Forelimb muscle (tissue), 1 donor: ENCODE data around the gene NSMF. TPM values are rescaled to one million over a fixed set of nuclear protein-coding genes. Genes with fewer than 3 reads are reported as not detected.

Experiments
- DNase-seq: peaks from one replicate; pipeline ENCODE4 v3.0.0-alpha.2; 2013; ENCODE audit warnings: low read depth
- polyA plus RNA-seq: library from polyadenylated mRNA; unstranded; fragments of 120-200 nt; gene quantifications from one replicate; pipeline ENCODE4 v1.2.1, GENCODE V29; 2013; ENCODE audit not compliant: insufficient read length

NSMF gene
- polyA plus RNA-seq, 1 donor: 16.9 TPM

DNA sequence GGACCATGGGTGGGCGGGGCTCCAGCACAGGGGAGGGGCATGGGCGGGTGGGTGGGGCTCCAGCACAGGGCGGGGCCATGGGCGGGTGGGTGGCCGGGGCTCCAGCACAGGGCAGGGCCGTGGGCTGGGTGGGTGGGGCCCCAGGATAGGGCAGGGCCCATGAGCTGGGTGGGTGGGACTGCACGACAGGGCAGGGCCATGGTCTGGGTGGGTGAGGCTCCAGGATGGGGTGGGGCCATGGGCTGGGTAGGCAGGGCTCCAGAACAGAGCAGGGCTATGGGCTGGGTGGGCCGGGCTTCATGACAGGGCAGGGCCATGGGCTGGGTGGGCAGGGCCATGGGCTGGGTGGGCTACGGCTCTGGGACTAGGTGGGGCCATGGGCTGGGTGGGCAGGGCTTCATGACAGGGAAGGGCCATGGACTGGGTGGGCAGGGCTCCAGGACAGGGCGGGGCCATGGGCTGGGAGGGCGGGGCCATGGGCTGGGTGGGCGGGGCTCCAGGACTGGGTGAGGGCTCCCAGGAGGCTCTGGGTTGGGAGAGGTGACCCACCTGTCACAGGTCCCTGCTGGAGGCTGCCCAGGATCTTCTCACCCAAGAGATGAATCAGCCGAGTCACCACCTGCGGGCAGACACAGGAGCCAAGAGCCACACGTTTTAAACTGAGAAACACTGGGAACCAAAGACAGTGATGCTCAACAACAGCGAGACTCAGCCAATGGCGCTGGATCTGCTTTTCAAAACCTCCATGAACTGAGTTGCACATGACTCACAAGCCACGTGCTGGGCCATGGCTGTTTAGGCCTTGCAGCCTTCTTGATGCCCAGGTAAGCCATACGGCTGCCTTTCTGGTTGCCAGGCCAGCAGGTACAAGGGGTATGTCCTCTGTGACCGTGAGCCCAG is 33.6 kb upstream of the NSMF start:
- no peak for DNase-seq

DNA sequence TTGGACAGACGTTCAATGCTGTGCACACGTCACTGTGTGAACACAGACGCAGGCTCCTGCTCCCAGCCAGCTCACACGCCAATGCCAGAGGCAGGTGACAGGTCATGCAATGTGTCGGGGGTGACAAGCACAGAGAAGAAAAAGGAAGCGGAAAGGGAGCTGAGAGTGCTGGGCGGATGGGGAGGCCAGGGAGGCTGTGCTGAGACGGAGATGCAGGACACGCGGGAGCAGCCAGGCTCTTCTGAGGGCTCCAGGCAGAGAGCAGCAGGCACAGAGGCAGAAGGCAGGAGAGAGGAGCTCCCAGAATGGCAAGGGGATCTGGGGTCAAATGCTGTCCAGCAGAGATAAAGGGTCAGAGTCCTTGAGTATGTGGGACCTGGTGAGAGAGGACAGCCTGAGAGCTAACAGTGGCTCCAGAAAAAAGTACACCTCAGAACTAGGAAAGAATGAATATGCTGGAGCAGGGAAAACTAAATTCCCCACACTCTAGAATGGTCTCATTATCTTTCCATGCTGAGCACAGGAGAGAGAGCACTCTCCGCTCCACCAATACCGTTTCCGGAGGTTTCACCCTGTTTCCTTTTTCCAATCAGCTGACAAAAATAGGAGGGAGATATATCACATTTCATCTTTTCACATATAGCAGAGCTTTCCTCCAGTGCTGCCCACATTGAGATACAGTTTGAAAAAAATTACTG is 32.8 kb upstream of the NSMF start:
- no peak for DNase-seq

DNA sequence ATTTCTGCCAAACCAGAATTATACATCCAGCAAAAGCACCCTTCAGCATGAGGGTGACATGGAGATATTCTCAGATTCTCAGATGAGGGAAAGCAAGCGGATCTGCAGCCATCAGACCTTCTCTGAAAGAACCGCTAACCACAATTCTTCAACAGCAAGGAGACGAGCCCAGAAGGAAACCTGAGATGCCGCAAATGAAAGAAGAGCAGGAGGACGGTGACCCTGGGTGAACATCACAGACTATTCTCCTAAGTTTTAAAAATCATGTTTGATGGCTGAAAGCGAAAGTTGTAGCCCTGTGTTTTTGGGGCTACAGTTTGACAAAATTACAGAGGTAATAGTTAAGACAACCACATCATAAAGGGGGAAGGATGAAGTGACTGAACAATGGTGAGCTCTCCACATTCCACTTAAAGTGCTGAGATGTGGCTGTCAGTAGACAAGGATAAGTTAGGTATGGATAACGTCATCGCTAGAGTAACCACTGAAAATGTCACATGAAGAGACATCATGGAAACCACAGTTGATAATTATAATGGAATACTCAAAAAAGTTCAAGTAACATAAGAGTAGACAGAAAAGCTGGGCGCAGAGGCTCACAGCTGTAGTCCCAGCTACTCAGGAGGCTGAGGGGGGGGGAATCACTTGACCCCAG is 31.5 kb upstream of the NSMF start:
- DNase-seq: no peak

DNA sequence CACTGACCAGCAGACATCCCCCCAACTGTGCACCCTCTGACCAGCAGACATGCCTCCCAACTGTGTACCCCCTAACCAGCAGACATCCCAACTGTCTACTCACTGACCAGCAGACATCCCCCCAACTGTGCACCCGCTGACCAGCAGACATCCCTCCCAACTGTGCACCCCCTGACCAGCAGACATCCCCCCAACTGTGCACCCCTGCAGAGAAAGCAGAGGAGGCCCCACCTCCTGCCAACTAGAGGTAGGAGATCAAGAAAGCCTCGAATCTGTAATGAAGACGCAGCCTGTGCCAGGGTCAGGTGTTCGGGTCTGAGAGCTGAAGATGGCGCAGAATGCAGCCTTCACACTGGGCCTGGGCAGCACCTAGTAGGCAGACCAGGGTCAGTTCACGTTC is 29.8 kb upstream of the NSMF start:
- DNase-seq: no peak

DNA sequence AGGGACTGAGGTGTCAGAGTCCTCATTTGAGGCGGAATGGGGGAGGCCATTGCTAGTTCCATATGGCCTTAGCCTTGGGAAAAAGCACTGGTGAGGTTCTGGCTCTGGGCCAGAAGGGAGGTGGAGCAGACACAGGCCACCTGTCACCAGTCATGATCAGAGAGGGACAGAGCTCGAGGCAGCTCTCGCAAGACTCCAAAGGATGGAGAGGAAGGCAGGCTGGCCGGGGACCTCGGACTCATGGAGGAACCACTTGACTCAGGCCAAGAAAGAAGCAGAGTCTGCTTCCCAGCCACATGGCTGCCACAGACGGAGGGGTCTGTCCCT is 29.2 kb upstream of the NSMF start:
- no peak for DNase-seq

DNA sequence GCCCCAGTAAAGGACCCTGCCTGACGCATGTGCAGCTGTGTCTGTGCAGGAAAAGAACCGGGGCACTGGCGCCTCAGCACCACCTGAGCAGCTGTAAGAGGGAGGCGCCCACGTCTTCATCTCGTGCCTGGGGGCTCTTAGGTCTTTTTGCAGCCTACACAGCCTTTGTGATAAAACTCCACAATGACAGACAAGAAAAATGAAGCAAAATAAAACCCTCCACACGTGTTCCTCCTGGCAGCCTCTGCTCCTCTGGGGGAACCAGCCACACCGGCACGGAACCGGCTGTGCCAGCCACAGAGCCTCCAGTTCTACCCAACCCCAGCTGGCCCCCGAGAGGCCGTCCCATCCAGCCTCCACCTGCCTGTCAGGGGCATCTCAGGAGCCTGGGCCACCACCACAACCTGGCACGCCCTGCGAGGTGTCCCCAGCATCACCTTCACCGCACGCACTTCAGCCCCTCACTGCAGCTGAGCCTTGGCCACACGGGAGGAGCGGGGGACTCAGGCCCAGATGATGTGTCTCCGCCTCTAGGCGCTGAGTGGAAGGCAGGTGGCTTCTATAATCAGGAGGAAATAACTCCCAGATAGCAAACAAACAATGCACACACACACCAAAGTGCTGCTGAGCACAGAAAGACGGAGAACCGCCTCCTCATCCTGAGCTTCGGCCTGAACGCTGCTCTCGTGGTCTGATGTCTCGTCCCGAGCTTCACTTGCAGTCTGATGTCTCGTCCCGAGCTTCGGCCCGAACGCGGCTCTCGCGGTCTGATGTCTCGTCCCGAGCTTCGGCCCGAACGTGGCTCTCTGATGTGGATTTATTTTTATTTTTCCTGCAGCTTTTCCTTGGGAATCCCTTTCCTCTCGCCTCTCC is 28.6 kb upstream of the NSMF start:
- DNase-seq: no peak

DNA sequence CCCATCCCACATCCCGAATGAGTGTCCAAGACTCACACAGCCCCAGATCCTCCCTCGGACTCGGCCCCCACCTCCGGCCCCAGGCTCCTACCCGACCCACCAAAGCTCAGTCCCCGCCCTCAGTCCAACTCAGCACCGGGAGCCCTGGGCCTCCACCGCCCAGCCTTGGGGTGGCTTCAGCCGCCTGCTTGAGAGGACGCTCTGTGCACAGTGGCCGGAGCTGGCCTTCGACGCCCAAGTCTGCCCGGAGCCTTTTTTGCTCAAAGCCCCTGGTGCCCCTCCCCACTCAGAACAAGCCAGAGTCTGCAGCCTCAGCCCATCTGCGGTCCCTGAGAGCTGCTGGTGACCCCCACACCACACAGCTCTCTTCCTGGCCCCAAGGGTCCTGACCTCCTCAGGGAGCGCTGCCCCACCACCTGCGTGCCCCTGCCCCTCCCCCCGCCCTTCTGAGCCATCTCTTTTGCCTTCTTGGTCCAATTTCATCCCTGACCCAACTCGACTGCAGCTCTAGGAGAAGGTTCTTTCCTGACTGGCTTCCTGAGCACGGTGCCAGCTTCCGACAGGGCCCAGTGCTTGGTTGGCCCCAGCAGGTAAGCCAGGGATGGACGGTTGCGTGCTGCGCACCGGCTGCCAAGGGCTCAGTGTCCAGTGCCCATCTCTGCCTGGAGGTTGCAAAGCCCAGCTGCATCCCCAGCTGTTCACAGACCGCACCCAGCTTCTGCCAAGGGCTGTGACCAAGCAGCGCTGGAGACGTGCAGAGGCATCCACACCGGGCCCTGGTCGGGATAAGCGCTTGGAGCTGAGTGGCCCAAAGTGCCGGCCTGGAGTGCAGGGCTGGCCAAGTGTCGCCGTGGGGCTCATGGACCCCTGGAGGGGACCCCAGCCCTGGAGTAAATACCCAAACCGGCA is 27.7 kb upstream of the NSMF start:
- DNase-seq: no peak

DNA sequence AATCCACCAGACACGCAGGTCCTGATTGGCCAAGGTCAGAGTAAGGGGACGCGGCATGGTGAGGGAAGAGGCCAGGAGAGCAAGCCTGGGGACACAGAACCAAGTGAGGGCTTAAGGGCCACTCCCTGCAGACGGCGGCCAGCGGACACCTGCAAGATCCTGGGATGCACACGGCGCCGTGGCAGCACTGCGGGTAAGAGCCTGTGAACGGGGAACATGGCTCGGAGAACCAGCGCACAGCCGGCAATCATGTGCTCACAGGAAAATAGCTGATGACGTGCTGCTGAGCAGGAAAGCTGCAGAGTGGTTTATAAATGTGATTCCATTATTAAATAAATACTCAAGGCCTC is 27.0 kb upstream of the NSMF start:
- DNase-seq: no peak

DNA sequence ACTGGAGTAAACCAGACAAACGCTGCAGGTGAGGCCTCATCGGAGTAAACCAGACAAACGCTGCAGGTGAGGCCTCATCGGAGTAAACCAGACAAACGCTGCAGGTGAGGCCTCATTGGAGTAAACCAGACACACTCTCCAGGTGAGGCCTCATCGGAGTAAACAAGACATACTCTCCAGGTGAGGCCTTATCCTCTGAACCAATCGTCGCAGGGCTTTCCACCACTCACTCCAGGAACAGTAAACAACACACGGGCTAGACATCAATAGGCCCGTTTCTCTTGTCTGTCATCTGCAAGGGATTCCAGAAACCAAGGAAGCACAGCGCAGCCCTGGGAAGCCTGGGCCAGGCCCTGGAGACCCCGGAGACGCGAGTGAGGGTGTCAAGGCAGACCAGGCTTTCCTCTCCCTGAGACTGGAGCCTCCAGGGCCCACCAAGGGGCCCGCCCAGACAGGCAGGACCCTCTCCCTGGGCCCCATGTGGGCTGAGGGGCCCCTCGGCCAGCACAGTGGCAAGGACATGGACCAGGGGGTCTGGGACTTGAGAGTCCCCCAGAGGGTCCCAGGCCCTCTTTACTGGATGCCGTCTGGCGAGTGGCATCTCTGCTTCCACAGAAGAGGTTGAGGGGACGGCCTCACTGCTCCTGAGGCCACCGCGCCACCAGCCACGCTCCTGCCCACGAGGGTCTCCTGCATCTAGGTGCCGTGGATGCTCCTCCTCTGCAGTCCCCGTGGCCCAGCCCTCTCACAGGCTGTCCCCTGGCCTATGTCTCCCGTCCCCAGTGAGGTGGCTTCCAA is 26.4 kb upstream of the NSMF start:
- DNase-seq: no peak

DNA sequence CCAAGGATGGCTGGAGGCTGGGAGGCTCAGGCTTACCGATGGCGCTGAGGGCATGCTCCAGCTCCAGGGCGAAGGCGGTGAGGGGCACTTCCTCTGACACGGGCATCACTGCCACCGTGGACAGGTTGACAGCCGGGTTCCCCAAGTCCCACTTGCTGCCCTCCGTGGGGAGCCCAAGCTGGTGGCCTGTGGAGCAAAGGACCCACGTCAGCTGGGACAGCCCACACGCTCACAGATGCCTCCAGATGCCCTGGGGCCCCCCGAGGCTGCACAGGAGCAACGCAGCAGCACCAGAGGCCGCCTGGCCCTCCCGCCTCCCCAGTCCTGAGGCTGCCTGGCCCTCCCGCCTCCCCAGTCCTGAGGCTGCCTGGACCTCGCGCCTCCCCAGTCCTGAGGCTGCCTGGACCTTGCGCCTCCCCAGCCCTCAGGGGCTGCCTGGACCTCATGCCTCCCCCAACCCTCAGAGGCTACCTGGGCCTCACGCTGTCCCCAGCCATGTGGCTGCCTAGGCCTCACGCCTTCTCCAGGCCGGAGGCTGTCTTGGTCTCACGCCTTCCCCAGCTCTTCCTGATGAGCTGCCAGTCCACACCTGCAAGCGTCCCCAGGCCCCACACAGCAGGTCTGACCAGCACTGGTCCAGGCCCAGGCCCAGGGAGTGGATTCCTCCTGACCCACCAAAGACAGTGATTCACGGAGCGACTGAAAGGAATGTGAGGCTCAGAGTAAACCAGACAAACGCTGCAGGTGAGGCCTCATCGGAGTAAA is 25.6 kb upstream of the NSMF start:
- no peak for DNase-seq

DNA sequence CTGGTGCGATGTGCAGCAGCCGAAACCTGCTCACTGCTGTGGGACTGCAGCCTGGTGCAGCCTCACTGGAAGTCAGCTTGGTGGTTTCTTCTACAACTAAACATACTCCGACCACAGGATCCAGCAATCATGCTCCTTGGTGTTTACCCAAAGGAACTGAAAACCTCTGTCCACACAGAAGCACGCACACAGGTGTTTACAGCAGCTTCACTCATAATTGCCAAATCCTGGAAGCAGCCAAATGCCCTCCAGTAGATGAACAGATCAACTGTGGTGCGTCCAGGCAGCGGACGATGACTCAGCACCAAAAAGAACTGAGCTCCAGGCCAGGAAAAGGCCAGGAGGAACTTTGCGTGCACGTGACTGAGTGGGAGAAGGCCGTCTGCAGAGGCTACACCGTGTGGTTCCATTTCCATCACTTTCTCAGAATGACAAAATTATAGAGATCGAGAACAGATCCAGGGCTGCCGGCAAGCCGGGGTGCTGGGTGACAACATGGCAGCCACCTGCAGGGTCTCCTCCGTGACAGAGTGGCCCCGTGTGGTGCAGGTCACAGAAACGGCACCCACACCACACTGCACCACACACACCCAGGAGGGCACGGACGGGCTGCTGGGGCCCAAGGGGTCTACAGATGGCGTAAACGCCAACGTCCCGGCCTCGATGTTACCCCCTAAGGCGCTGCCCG is 23.1 kb upstream of the NSMF start:
- DNase-seq: no peak

DNA sequence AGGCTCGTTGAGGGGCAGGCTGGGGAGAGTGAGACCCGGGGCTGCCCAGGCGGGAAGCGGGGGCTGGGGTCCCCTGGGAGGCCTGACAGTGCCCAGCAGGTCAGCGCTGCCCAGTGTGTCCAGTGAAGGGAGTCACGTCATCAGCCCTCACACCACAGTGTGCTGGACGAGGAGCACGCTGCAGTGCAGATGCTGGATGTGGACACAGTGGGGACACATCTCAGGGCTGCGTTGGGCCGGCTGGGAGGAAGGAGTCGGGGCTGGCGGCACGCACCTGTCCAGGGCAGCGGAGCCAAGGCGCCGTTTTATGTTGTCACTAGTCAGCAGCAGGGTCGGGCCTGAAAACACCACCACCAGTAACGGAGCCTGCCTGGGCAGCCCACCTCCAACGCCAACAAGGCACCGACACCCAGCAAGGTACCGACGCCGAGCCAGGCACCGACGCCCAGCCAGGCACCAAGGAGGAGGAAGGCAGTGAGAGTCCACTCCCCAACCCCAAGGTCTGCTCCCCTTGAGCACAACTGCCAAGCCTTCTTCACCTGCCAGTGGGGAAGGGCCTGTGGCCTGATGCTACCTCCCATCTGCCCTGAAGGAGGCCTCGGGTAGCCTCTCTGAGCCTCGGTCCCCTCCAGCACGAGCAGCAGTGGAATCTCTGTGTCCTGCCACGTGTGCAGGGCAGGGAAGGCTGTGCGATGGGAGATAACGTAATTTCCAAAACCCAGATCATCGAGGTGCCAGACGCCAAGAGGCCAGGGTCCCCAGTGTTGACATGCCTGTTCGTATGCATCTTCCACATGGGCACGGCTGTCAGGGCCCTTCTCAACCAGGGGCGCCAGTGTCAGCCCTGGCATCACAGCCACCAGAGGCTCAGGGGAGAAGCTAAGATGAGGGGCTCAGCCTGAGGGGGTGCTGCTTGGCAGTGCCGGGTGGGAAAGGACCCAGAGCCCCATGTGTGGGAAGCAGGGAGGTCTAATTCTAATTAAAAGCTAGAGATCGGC is 21.9 kb upstream of the NSMF start:
- DNase-seq: no peak

DNA sequence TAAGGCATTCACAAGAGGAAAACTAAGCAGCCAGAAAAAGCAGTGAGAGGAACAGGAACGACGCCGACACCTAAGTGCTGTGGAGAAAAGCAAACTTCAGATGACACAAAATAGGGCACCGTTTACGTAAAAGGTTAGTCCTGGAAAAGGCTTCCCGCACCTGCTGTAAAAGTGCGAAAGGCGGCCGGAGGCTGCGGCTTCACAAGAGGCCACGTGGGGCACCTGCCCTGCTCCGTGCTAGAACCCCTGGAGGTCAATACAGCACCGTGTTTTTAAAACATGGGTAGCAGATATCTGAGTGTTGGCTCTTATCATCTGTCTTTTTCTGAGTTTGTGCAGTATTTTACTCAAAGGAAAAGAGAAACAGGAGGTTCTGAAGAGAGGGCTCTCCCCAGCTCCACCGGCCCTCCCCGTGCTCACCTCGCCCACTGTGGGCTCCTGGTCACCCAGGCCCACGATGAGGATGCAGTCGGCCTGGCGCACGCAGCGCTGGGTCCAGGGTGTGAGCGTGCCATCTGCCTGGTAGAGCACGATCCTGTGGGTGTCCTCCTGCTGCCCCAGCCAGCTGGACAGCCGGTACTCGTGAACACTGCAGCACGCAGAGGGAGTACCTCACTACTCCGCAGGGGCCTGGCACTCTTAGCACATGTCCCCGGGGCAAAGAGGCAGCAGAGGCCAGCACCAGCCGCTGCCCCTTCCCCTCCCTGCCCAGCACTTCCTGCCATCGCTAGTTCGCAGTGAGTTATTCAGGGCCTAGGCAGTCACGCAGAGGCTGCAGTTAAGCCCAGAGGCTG is 21.0 kb upstream of the NSMF start:
- DNase-seq: no peak

DNA sequence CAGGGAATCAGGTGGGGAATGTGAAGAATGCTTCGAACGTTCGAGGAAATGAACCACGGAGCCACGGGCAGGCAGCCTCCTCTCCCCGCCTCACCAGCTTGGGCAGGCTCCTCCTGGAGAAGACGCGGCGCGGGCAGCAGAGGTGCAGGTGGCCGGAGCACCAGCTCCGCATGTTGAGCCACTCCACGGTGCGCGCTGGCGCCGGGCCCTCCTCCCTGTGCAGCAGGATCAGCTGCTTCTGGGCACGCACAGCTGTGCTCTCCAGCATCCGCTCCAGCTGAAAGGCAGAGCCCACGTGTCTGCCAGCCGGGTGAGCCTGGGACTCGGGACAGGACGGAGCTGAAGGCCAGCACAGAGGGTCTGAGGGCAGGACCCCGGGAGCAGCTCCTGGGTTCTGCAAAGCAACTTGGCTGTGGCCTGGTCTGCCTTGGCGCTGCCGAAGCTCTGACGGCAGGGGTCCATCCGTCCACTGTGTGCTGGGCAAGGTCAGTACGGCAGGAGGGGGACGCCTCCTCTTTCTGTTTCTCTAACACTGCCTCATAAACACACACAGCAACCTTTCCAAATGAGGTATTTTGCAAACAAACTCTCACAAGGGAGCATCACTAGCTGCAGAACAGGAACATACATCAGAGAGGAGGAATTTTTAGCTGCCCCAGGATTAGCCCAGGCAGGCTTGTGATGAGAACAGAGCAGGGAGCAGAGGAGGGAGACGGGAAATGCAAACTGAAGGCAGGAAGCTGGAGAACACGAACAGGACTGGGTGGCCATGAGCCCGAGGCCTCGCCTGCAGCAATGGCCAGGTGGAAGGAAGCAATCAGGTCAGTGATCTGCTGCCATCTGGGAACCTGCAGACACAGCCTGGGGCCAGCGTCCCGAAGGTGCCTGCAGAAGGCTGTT is 20.1 kb upstream of the NSMF start:
- no peak for DNase-seq

DNA sequence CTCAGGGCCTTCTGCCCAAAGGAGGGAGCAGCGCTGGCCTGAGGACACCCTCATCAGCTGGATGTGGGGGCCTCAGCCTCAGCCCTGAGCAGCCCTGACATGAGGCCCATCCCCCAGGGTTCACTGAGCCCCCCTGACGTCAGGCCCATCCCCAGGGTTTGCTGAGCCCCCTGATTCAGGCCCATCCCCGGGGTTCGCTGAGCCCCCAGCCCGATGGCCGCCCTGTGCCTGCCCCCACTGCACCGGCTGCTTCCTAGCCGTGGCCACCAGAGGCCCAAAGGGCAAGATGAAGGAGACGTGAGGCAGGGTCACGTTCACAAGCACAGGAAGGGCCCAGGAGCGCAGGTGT is 19.5 kb upstream of the NSMF start:
- no peak for DNase-seq
